ENCODE measurements around the gene CYP4B1.

DNA sequence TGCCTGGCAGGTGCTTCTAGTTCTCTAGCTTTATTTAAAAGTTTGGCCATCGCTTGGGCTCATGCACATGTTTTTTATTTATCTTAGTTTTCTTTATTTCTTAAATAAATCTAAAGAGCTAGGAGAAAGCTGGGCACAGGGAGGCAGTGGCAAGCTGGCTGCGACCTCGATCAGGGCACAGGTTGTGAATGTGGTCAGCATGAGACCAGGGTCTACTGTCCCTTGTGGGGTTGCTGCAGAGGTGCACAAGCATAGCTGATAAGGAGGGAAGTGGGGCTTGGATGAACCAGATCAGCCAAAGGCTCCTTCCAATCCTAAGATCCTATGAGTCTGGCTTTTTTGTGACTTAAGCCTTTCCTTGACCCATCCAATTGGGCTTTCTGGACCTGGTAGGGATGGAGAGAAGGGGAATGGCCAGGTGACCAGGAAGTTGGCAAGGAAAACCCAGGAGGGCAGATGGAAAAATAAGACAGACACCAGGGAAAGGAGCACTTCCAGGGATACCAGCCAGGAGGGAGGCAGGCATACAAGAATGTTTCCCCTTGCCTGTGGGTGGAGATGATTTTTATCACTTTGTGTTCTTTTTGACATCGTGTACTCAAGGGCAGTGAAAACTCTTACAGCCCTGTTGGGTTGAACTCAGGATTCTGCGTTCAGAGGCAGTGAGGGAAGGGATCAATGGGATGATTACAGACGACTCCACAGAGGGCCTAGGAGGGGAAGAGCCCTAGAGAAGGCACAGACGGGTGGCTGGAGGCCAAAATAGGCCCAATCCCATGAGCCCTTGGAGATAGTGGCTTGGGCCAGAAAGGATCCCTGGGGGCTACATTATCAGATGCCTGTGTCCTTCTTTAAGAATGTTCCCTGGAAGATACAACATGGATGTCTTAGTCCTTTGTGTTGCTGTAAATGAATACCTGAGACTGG lies 8.5 kb downstream of the CYP4B1 start:
- TF ChIP-seq POLR2A (IDR thresholded peaks at IDR 0.05) = no peak
- TF ChIP-seq, protein P1, sequence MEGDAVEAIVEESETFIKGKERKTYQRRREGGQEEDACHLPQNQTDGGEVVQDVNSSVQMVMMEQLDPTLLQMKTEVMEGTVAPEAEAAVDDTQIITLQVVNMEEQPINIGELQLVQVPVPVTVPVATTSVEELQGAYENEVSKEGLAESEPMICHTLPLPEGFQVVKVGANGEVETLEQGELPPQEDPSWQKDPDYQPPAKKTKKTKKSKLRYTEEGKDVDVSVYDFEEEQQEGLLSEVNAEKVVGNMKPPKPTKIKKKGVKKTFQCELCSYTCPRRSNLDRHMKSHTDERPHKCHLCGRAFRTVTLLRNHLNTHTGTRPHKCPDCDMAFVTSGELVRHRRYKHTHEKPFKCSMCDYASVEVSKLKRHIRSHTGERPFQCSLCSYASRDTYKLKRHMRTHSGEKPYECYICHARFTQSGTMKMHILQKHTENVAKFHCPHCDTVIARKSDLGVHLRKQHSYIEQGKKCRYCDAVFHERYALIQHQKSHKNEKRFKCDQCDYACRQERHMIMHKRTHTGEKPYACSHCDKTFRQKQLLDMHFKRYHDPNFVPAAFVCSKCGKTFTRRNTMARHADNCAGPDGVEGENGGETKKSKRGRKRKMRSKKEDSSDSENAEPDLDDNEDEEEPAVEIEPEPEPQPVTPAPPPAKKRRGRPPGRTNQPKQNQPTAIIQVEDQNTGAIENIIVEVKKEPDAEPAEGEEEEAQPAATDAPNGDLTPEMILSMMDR (IDR thresholded peaks at IDR 0.05) = no peak

Data from esophagus squamous epithelium (tissue), 4 donors.